IPS-20b (cell line): ENCODE measurements around the gene BTBD8.
"Not testable (repeated sequence)": the region's sequence is repeated elsewhere in the genome, so short reads cannot be mapped to it uniquely, and the experiment has no call there.

Source experiments
- H3K27ac ChIP-seq: one replicate; pipeline ENCODE4 v1.5.1; 2013; ENCODE audit warnings: low read length
- H3K27me3 ChIP-seq: 2 replicates; pipeline ENCODE4 v1.6.1; 2013; ENCODE audit warnings: mild to moderate bottlenecking, low read length, inconsistent platforms; ENCODE audit not compliant: insufficient read depth
- H3K36me3 ChIP-seq: 2 replicates; pipeline ENCODE4 v1.6.1; 2013; ENCODE audit warnings: low read depth, mild to moderate bottlenecking, inconsistent platforms, low read length, moderate library complexity; ENCODE audit not compliant: insufficient read depth
- H3K4me1 ChIP-seq: 2 replicates; pipeline ENCODE4 v1.6.1; 2013; ENCODE audit warnings: mild to moderate bottlenecking, control low read depth, inconsistent platforms, low read length, moderate library complexity; ENCODE audit not compliant: insufficient read depth
- H3K4me3 ChIP-seq: 2 replicates; pipeline ENCODE4 v1.5.1; 2013; ENCODE audit warnings: mild to moderate bottlenecking, low read length, inconsistent platforms
- H3K9ac ChIP-seq: 2 replicates; pipeline ENCODE4 v1.6.1; 2013; ENCODE audit warnings: low read depth, mild to moderate bottlenecking, inconsistent platforms, low read length, moderate library complexity
- H3K9me3 ChIP-seq: 2 replicates; pipeline ENCODE4 v1.6.1; 2013; ENCODE audit warnings: mild to moderate bottlenecking, low read depth, low read length, inconsistent platforms; ENCODE audit not compliant: insufficient read depth

The BTBD8 gene

DNA sequence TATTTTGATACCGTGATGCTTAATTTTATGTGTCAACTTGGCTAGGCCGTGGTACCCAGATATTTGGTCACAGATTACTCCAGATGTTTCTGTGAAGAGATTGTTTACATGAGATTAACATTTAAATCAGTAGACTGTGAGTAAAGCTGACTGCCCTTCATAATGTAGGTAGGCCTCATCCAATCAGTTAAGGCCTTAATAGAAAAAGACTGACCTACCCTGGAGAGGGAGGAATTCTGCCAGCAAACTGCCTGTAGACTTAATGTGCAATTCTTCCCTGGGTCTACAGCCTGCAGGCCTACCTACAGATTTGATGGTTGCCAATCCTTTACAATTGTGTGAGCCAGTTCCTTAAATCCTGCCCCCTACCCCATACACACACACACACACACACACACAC is 9.3 kb upstream of the BTBD8 start:
- Histone ChIP-seq H3K36me3 (no peaks in the 10 kb centered on the region), H3K4me1 (no peaks in the 10 kb centered on the region), H3K27ac (no peak overlapping the region), H3K9me3 (no peaks in the 10 kb centered on the region), H3K27me3 (no peaks in the 10 kb centered on the region), H3K4me3 (no peak overlapping the region), H3K9ac (no peak overlapping the region)

DNA sequence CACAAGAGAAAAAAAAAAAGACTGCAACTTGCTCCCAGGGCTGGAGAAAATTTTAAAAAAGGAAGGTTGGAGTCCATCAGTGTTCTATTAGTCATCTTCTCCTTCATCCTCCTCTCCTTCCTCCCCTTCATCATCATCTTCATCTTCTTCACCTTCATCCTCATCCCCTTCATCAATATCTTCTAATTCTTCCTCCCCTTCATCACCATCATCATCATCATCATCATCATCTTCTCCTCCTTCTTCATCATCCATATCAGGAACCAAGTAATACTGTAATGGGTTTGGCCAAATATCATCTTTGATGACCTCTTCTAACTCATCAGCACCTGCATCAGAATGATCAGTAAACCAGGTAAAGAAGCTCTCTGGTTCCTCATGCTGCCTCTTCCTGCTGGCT is 5.7 kb upstream of the BTBD8 start:
- H3K9ac ChIP-seq, H3K4me3 ChIP-seq, H3K36me3 ChIP-seq, H3K27ac ChIP-seq, H3K27me3 ChIP-seq, H3K9me3 ChIP-seq, H3K4me1 ChIP-seq: not testable (repeated sequence)

DNA sequence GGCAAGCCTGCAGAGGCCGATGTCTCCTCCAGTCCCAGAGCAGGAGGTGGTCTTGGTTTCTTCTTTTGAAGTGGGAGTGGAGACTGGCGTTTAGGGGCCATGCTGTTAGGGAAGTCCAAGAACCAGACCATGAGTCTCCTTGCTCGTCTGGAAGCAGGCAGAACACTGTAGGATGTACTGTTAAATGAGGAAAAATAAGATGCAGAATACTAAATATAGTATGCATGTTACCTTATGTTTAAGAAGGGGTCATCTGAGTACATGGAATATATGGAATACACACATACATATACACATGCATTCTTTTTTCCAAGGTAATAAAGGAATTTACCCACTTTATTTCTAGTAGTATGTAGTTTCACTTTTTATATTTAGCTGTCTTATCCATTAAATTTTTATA is 4.8 kb upstream of the BTBD8 start, which contains the start of gene SETSIP:
Gene SETSIP, minus strand, starts transcription at position 101 of the 400 bp plus-strand sequence. Its CDS starts 0 bp downstream, at position 101.
- Histone ChIP-seq H3K9me3 (no peaks in the 10 kb centered on the region), H3K4me1 (peaks cover 2% of the 10 kb centered on the region; the same call in 1 of the 2 replicates), H3K4me3 (no peak within 1 kb of the TSS)

GRCh38 chr1:92076363-92076762 is 3.8 kb upstream of the BTBD8 start:
- H3K4me1 ChIP-seq: peaks cover 2% of the 10 kb centered on the region; the same call in 1 of the 2 replicates
- H3K9me3 ChIP-seq: no peaks in the 10 kb centered on the region
- no peaks in the 10 kb centered on the region for H3K36me3 ChIP-seq
- H3K9ac ChIP-seq: no peak overlapping the region
- no peak overlapping the region for H3K27ac ChIP-seq
- H3K27me3 ChIP-seq: no peaks in the 10 kb centered on the region
- no peak overlapping the region for H3K4me3 ChIP-seq

More for the DNA sequence above, 4.8 kb upstream of the BTBD8 start, which contains the start of gene SETSIP:
- Histone ChIP-seq H3K27me3 (no peaks in the 10 kb centered on the region), H3K9ac (no peak within 1 kb of the TSS), H3K36me3 (no peaks in the 10 kb centered on the region), H3K27ac (no peak within 1 kb of the TSS)

GRCh38 chr1:92078077-92078476 is 2.1 kb upstream of the BTBD8 start:
- not testable (repeated sequence) for H3K36me3 ChIP-seq, H3K9me3 ChIP-seq, H3K4me3 ChIP-seq, H3K27ac ChIP-seq, H3K27me3 ChIP-seq, H3K4me1 ChIP-seq, H3K9ac ChIP-seq

DNA sequence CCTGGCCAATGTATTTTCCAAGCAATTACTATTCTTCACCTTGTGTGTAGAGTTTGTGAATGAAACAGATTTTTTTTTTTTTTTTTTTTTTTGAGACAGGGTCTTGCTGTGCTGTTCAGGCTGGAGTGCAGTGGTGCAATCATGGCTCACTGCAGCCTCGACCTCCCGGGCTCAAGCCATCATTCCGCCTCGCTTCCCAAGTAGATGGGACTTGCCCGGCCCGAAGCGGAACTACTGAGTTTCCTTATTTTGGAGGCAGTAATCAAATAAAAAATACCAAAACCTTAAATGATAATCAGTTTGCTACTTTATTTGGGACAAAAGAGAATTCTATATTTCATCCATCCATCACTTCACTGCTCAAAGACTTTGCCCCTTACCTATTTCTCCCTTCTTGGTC is 704 bp upstream of the BTBD8 start:
- Histone ChIP-seq H3K27me3 (no peaks in the 10 kb centered on the region), H3K36me3 (no peaks in the 10 kb centered on the region), H3K9me3 (0 out of 2 replicates have a peak, but pooled peaks cover 4% of the 10 kb centered on the region), H3K4me3 (peak overlapping the region; percentile 86), H3K27ac (peak overlapping the region; percentile 85), H3K9ac (peak overlapping the region; percentile 87; the same call in 1 of the 2 replicates), H3K4me1 (peaks cover 2% of the 10 kb centered on the region; the same call in 1 of the 2 replicates)

- H3K36me3 ChIP-seq: no peaks in the 10 kb centered on the region
- no peak overlapping the region for H3K27ac ChIP-seq
- H3K9ac ChIP-seq: peak overlapping the region; percentile 87
- no peaks in the 10 kb centered on the region for H3K27me3 ChIP-seq
- peak overlapping the region; percentile 86 for H3K4me3 ChIP-seq
- peaks cover 2% of the 10 kb centered on the region; the same call in 1 of the 2 replicates for H3K4me1 ChIP-seq
- peaks cover 16% of the 10 kb centered on the region for H3K9me3 ChIP-seq
Measured at GRCh38 chr1:92081031-92081430, 886 bp downstream of the BTBD8 start.

DNA sequence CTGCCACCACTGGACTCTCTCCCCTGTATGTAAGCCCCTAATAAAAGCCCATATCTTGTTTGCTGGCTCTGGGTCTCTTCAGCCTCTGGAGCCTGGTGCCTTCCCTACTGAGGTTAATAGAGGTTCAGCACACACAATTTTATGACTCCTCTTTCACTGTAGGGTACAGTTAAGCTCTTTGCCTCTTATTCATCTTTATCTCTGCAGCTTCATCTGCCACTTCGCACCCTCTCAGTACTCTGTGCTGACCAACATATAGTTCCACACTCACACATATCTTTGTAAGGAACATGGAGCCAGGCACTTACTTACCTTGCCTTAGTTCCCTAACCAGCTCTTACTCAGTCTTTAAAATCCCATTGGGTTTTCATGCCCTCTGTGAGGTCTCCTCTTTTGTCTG is 4.5 kb downstream of the BTBD8 start:
- Histone ChIP-seq H3K27ac (no peak overlapping the region), H3K9me3 (peaks cover 33% of the 10 kb centered on the region), H3K36me3 (no peaks in the 10 kb centered on the region), H3K4me1 (peaks cover under 1% of the 10 kb centered on the region; the same call in 1 of the 2 replicates), H3K4me3 (no peak overlapping the region), H3K9ac (no peak overlapping the region), H3K27me3 (no peaks in the 10 kb centered on the region)

- Histone ChIP-seq H3K9ac (no peak overlapping the region), H3K27ac (no peak overlapping the region), H3K36me3 (no peaks in the 10 kb centered on the region)
Measured at GRCh38 chr1:92085727-92086126, 5.6 kb downstream of the BTBD8 start.

DNA sequence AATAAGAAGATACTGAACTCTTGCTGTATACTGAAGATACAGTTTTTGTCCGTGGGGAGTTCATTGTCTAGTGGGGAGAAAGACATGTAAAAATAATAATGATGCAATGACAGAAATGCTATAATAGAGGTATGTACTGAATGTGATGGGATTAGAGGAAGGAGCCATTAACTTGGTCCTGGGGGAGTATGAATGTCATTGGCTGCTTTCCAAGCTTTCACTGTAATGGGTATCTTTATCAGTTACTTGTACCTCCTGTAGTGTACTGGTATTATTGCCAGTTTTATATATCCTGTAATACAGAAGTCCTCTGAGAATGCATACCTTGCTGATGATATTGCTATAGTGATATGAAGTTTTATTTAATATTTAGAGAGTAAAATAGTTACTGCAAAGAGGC is 7.4 kb downstream of the BTBD8 start:
- no peak overlapping the region for H3K9ac ChIP-seq
- no peaks in the 10 kb centered on the region for H3K36me3 ChIP-seq
- H3K4me3 ChIP-seq: no peak overlapping the region
- no peaks in the 10 kb centered on the region for H3K27me3 ChIP-seq
- H3K27ac ChIP-seq: no peak overlapping the region
- H3K4me1 ChIP-seq: no peaks in the 10 kb centered on the region
- H3K9me3 ChIP-seq: peaks cover 33% of the 10 kb centered on the region

More at GRCh38 chr1:92085727-92086126, 5.6 kb downstream of the BTBD8 start:
- Histone ChIP-seq H3K4me3 (no peak overlapping the region), H3K27me3 (no peaks in the 10 kb centered on the region), H3K9me3 (peaks cover 33% of the 10 kb centered on the region), H3K4me1 (no peaks in the 10 kb centered on the region)

DNA sequence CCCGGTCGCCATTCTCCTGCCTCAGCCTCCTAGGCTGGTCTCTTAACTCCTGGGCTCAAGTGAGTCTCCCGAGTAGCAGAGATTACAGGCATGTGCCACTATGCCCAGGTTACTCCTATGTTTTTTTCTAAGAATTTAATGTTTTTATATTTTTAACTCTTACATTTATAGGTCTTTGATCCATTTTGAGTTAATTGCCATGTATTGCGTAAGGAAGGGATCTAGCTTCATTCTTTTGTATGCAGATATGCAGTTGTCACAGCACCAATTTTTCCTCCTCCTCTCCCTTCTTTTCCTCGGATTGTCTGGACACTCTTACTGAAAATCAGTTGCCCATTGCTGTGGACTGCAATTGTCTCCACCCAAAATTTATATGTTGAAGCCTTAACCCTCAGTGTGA is 11.5 kb downstream of the BTBD8 start:
- Histone ChIP-seq H3K36me3 (no peaks in the 10 kb centered on the region), H3K27ac (no peak overlapping the region), H3K4me1 (no peaks in the 10 kb centered on the region), H3K4me3 (no peak overlapping the region), H3K27me3 (no peaks in the 10 kb centered on the region), H3K9me3 (peaks cover 11% of the 10 kb centered on the region; the same call in 1 of the 2 replicates), H3K9ac (no peak overlapping the region)

DNA sequence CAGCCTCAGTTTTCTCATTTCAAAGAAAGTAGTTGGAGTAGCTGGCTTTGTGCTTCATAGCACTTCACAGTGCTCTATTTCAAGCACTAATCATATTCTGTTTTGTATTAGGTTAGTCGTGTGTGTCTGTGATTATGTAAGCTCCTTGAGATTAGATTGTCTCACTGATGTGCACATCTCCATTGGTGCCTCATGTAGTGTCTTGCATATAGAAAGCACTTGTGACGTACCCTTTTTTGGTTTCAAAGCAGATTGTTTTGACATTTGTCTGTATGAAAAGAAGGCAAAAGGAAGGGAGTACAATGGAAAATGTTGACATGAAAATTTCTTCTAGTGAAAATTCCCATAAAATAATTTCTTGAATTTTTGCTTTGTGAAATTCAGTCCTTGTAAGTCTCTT is 13.9 kb downstream of the BTBD8 start:
- Histone ChIP-seq H3K27me3 (no peaks in the 10 kb centered on the region), H3K4me1 (no peaks in the 10 kb centered on the region), H3K27ac (no peak overlapping the region), H3K9ac (no peak overlapping the region), H3K36me3 (no peaks in the 10 kb centered on the region), H3K4me3 (no peak overlapping the region), H3K9me3 (no peaks in the 10 kb centered on the region)
